Measurements from ENCODE around the gene IER5L.
A peak's percentile ranks its signal among the peaks of the same experiment; 100 is the strongest.
"Not testable (repeated sequence)": the region's sequence is repeated elsewhere in the genome, so short reads cannot be mapped to it uniquely, and the experiment has no call there.

IER5L gene

DNA sequence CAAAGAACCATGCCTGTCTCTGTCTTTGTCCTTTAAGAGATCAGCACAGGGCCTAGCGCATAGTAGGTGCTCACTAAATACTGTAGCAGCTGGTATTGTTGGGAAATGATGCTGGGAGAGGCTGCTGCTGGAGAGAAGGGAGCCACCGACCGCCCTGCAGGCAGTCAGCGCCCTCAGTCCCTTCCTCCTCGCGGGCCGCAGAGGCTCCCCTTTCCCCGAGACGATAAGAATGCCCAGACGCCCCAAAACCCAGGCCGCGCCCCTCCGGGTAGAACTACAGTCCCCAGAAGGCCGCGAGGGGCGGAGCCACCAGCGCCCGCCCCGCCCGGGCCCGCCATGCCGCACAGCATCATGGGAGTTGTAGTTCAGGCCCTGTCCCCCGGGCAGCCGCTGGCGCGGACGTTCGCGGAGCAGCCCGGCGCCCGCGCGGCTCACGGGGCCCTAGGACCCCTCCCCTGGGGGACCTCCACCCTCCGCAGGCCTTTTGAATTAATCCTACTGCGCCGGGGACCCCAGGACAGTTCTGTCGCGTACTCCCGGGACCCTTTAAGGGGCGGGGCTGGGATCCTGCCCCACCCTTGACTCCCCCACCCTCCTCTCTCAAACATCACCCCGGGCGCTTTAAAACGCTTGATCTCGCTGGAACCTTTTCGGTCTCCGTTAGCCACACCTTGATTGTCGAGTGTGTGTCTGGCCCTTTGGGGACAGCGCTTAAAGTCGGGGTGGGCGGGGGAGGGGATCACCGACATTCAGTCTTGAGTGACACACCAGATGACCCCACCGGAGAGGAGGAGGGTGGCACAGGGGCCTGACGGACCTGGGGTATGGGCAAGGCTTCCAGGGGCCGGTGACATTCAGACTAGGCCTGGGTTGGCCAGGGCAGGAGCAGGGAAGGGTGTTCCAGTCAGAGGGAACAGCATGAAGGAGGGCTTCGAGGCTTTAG, 24.8 kb upstream of the IER5L start:
- peak; percentile 65 for DNase-seq

- no peak for DNase-seq
Observed at GRCh38 chr9:129201866-129202265, 23.8 kb upstream of the IER5L start.

DNA sequence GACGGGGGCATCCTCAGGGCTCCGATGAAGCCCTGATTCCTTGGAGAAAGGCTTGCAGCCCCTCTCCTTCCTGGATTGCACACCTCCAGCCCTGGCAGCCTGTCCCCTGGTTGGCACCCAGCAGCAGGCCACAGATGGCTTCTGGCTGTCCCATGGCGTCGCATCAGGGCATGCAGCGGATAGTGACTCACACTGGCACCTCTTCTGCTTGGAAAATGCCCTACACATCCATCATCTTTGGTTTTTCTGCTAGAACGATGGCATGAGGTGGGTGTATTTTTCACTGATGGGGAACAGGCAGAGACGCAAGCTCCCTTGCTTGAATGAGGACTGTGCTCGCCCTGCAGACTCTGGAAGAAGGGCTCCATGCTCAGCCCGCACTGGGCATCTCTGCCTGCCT, 23.2 kb upstream of the IER5L start:
- no peak for DNase-seq

GRCh38 chr9:129200255-129200654, 22.2 kb upstream of the IER5L start:
- DNase-seq: no peak

GRCh38 chr9:129199044-129199435, 21.0 kb upstream of the IER5L start:
- no peak for DNase-seq

DNA sequence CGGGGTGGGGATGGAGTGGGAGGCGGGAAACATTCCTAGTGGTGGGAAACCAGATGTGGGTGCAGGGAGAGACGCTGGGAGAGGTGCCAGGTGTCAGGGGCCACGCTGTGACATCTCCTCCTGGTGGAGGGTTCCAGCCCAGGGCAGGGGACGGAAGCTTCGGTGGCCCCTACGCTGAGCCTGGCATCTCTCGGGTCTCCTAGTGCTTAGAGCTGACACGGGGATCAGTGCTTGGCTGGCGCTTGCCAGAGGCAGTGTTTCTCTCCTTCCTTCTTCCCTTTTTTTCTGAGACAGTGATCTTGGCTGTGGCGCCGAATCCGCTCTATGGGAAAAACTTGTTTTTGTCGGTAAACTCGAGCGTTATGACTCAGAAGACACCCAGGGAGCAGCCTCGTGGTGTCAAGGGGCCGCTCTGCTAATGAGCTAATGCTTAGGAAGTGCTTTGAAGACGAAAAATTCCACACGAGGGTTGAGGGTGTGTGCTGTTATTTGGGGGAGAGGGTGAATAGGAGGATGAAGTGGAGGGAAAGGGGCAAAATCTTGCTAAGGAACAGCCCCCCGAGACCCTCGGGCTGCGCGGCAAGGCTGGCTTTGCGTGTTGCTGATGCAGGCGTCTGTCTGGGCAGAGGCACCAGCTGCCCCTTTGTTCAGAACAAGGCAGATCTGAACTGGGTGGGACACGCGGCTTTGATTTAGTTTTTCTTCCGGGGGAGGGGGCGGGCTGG, 20.4 kb upstream of the IER5L start:
- no peak for DNase-seq

GRCh38 chr9:129197978-129198318, 19.9 kb upstream of the IER5L start:
- no peak for DNase-seq

GRCh38 chr9:129197045-129197444, 19.0 kb upstream of the IER5L start:
- DNase-seq: not testable (repeated sequence)

DNA sequence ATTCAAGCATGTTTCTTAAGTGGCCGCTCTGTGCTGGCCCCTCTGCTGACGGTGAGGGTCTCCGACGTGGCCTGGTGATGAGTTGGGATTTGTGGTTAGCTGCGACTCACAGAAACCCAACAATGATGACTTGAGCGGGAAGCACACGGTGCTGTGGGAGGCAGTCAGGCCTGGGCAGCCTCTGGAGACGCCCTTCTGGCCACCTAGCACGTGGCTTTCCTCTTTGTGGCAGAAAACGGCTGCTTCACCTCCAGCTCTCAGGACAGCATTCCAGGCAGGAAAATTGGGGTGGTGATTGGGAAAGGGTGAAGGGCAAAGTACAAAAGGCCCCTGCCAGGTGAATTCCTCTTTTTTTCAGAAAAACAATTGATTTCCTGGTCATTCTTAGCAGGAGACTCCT, 17.5 kb upstream of the IER5L start:
- DNase-seq: no peak

DNA sequence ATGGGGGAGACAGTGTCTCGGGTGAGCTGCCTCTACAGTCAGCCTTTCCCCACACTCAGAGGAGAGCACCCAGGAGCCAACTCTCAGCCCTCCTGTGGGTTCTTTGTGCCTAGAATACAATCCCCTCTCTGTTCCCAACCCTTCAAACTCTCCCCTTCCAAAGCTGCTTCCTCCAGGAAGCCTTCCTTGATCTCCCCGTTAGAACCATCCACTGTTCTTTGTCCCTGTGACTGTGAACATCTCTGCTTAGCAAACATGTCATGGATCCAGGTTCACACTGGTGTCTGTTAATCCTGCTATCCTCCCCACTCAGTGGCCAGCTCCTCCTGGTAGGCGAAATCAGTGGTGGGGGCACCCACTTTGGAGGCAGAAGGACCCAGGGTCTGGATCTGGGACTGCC, 16.2 kb upstream of the IER5L start:
- no peak for DNase-seq

GRCh38 chr9:129193655-129194054, 15.6 kb upstream of the IER5L start:
- no peak for DNase-seq

DNA sequence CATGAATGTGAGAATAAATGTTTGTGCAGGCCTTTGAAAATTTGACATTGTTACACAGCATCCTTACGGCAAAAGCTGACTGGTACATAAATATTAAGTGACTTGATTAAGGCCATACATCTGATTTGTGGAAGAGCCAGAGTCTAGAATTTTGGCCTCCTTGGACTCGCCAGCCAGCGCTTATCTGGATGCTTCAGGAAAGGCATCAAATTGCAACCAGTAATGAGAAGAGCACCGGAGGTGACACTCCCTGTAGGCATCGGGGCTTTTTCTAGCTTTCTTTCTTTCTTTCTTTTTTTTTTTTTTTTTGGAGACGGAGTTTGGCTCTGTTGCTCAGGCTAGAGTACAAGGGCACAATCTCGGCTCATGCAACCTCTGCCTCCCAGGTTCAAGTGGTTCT, 13.2 kb upstream of the IER5L start:
- no peak for DNase-seq

DNA sequence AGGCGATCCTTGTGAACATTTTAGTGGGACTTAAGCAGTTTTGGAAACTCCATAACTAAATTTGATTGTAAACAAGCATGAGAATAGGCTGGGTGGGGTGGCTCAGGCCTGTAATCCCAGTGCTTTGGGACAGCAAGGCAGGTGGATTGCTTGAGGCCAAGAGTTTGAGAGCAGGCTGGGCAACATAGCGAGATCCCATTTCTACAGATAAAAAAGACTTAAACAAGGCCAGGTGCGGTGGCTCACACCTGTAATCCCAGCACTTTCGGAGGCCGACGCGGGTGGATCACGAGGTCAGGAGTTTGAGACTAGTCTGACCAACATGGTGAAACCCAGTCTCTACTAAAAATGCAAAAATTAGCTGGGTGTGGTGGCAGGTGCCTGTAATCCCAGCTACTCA, 11.9 kb upstream of the IER5L start:
- DNase-seq: not testable (repeated sequence)

GRCh38 chr9:129187042-129187441, 9.0 kb upstream of the IER5L start:
- no peak for DNase-seq

- DNase-seq: no peak
Observed at GRCh38 chr9:129185991-129186390, 7.9 kb upstream of the IER5L start.

- no peak for DNase-seq
Observed at GRCh38 chr9:129185402-129185801, 7.3 kb upstream of the IER5L start.

GRCh38 chr9:129184596-129185122, 6.6 kb upstream of the IER5L start:
- no peak for DNase-seq

DNA sequence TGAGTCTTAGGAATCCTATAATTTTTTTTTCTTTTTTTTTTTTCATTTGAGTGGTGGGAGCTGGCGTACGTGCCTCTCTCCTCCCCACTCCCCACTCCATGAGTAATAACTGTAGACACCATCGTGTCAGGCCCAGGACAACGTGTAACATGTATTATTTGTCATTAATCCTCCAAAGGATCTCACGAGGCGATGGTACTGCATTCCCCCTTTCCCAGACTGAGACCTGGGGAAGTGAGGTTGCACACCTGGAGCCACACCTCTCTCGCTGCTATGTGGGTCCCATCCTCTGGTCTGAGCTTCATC, 6.1 kb upstream of the IER5L start:
- DNase-seq: no peak

DNA sequence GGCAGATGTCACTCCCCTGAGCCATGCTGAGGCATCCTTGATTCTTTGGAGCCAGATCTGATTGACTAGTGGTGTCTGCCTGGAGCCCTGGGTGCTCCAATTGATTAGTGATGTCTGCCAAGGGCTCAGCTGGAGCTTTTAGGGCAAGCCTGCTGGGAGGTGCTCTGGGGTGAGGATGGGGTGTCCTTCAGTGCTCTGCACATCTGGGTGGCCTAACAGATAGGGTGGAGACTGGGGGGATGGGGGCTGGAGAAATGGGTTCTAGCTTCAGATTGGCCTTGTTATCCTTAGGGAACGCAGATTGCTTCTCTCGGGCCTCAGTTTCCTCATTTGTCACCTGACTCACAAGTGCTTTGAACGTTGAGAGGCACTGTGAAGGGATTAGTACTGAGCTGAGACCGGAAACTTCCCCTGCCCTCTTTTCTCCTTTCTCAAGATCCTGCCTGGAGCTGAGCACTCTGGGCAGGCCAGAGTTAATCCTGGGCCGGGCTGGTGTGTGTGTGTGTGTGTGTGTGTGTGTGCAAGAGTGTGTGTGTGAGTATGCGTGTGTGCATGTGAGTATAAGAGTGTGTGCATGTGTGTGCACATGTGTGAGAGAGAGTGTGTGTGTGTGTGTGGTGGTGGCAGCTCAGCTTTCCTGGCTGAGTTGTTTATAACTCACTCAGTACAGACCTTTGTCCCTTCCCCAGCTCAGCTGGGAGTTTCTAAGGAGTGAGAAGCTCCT, 5.6 kb upstream of the IER5L start:
- DNase-seq: no peak

DNA sequence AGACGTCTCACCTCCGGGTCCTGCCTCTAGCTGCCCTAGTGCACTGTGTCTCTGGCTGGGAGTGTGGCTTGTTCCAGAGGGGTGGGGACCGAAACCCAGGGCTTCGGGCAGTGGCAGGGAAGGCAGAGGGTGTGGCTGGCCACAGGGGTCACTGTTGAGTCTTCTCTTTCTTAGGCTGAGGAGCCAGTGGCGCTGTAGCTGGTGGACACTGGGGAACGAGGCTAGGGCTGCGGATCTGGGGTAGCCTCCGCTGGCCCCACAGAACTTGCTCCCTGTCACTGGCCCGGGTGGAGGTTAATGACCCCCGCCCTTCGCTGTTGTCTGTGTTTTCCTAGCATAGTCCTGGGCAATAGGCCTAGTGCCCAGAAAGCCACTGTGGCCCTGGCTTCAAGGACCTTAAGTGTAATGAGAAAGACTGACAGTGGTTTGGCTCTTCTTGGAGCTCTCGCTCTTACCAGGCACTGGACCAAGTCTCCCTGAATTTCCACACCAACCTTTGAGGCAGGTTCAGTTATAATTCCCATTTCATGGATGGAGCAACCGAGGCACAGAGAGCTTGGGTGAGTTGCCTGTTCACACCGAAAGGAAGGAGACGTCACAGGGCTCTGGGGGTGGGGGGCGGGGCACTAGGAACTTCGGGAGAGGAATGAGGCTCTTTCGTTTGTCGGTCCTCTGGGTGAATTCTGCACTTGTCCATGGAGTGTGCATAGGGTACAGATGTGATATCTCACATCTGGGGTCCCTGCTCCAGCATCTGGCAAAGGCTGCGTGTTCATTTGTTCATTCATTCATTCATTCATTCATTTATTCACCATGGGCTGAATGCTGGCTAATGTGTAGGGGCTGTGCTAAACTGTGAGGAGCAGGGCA, 4.8 kb upstream of the IER5L start:
- no peak for DNase-seq

DNA sequence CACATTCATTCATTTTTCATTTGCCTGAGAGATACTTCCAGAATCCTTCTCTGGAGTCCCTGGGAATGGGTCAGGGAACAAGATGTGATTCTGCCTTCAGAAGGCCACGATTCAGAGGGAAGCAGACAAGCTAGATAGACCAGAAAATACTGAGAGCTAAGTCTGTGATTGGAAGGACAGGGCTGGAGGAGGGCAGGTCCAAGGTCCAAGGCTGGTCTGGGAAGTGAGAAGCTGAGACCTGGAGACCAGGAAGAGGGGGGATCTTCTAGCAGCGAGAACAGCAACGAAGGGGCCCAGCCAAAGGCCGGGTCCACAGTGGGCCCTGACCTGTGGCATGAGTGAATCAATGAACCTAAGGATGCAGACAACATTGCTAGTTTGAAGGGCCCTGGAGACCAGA, 4.1 kb upstream of the IER5L start:
- DNase-seq: no peak

GRCh38 chr9:129181246-129181645, 3.2 kb upstream of the IER5L start:
- no peak for DNase-seq

Measured in NCI-H510A treated with DMSO at 0.1 percent for 48 hours (cell line).